Measurements from ENCODE around the gene ZSCAN31.

The ZSCAN31 gene

GRCh38 chr6:28335040-28335563 is 846 bp downstream of the ZSCAN31 start:
- peak overlapping the region; percentile 43 to 69 for H3K4me3 ChIP-seq (replicated peaks in 1 of 2; ENCODE audit: low read depth in 2 of 2, low read length in 2 of 2)
- DNase-seq (ENCODE audit: low read depth in 2 of 2) = no peak
- no peak for TF ChIP-seq CTCF (IDR thresholded peaks at IDR 0.05; ENCODE audit: low read depth, low read length)

- TF ChIP-seq CTCF (IDR thresholded peaks at IDR 0.05; ENCODE audit: low read depth, low read length) = no peak
- no peak for DNase-seq (ENCODE audit: low read depth in 2 of 2)
- H3K4me3 ChIP-seq (replicated peaks in 1 of 2; ENCODE audit: low read depth in 2 of 2, low read length in 2 of 2) = no peak overlapping the region
These were observed 1.5 kb downstream of the ZSCAN31 start for GRCh38 chr6:28334286-28335039.

- no peak overlapping the region for H3K4me3 ChIP-seq (replicated peaks in 1 of 2; ENCODE audit: low read depth in 2 of 2, low read length in 2 of 2)
- TF ChIP-seq CTCF (IDR thresholded peaks at IDR 0.05; ENCODE audit: low read depth, low read length) = no peak
- DNase-seq (ENCODE audit: low read depth in 2 of 2) = no peak
These were observed 2.3 kb downstream of the ZSCAN31 start for GRCh38 chr6:28333599-28334018.

GRCh38 chr6:28333047-28333446 is 2.9 kb downstream of the ZSCAN31 start:
- TF ChIP-seq CTCF (IDR thresholded peaks at IDR 0.05; ENCODE audit: low read depth, low read length) = no peak
- no peak for DNase-seq (ENCODE audit: low read depth in 2 of 2)
- H3K4me3 ChIP-seq (replicated peaks in 1 of 2; ENCODE audit: low read depth in 2 of 2, low read length in 2 of 2) = no peak overlapping the region

GRCh38 chr6:28330041-28330440 is 5.9 kb downstream of the ZSCAN31 start:
- no peak for TF ChIP-seq CTCF (IDR thresholded peaks at IDR 0.05; ENCODE audit: low read depth, low read length)
- no peak overlapping the region for H3K4me3 ChIP-seq (replicated peaks in 1 of 2; ENCODE audit: low read depth in 2 of 2, low read length in 2 of 2)
- no peak for DNase-seq (ENCODE audit: low read depth in 2 of 2)

GRCh38 chr6:28326371-28326948 is 9.5 kb downstream of the ZSCAN31 start:
- no peak for DNase-seq (ENCODE audit: low read depth in 2 of 2)
- no peak overlapping the region for H3K4me3 ChIP-seq (replicated peaks in 1 of 2; ENCODE audit: low read depth in 2 of 2, low read length in 2 of 2)

More at GRCh38 chr6:28326371-28326948, 9.5 kb downstream of the ZSCAN31 start:
- no peak for TF ChIP-seq CTCF (IDR thresholded peaks at IDR 0.05; ENCODE audit: low read depth, low read length)

Data from cardiac fibroblast (primary cell).